HG03025 (cell line): ENCODE measurements around the gene BCAS4.
"Not testable (repeated sequence)": the region's sequence is repeated elsewhere in the genome, so short reads cannot be mapped to it uniquely, and the experiment has no call there.

Source experiments
- ATAC-seq: cut with Tn5 transposase; IDR thresholded peaks from one replicate; pipeline ENCODE4 v1.9.1; 2021; ENCODE audit warnings: mild to moderate bottlenecking, moderate library complexity; ENCODE audit not compliant: unreplicated experiment, low FRiP score

Gene BCAS4

GRCh38 chr20:50794181-50794845 is 548 bp upstream of the BCAS4 start:
- no peak for ATAC-seq

GRCh38 chr20:50797142-50797541 is 2.3 kb downstream of the BCAS4 start:
- ATAC-seq = no peak

DNA sequence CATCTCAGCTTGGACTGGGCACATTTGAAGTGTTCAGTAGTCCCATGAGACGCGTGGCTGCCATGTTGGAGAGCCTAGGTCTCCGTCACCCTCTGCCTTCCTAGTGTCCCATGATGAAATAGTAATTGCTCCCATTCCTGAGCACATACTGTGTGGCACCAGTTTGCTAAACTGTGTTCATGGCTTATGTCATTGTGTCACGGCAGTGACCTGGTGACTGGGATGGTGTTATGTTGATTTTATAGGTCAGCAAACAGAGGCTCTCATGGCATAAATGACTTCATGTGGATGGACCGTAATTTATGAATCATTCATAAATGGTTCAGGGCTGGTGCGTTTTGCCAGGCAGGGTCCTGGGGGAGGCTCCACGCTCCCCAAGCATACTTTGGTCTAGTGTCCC is 3.8 kb downstream of the BCAS4 start:
- no peak for ATAC-seq

DNA sequence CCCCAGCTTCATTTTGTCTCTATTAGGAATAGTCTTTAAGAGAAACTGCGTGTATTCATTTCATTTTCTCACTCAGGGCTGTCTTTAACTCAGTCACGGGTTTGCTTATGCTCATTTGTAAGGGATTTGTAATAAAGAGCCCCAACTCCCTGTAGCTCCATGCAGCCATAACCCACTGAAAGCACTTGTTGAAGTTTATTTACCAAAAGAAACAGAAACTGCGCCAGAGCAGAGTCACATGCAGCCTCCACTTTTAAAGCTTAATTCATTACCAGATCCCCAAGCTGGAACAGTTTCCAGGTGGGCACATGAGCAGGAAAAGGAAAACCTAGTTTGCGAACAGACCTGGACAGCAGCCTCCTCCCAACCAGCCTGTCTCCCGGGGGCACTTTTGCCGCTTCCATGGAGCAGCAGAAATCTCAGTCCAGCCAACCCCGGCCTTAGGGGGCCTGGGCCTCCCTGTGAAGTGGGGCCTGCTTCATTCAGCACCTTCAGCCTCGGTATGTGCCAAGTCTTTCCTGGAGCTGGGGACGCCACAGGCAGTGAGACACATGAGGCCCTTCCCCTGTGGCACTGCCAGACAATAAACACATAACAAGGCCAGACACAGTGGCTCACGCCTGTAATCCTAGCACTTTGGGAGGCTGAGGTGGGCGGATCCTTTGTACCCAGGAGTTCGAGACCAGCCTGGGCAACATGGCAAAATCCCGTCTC is 4.5 kb downstream of the BCAS4 start:
- ATAC-seq = no peak

DNA sequence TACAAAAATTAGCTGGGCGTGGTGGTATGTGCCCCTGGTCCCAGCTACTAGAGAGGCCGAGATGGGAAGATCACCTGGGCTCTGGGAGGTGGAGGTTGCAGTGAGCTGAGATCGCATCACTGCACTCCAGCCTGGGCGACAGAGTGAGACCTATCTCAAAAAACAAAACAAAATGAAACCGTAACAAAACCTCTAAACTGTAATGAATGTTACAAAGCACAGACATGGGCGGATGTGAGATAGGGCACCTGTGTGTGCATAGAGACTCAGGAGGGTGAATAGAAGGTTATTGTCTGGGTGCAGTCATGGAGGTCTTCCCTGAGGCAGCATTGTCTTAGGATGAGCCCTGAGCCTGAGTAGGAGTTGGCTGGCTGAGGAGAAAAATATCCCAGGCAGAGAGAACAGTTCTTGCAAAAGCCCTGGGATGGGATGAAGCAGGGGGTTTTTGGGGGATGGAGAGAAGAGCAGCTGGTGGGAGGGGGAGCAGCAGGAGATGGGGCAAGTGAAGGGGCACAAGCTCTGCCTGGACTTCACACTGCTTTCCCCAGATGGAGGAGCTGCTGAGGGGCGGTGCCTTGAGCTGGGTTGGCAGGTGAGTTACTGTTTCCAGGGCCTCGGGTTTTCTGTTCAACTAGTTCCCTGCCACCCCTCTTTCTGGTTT is 5.2 kb downstream of the BCAS4 start:
- no peak for ATAC-seq

DNA sequence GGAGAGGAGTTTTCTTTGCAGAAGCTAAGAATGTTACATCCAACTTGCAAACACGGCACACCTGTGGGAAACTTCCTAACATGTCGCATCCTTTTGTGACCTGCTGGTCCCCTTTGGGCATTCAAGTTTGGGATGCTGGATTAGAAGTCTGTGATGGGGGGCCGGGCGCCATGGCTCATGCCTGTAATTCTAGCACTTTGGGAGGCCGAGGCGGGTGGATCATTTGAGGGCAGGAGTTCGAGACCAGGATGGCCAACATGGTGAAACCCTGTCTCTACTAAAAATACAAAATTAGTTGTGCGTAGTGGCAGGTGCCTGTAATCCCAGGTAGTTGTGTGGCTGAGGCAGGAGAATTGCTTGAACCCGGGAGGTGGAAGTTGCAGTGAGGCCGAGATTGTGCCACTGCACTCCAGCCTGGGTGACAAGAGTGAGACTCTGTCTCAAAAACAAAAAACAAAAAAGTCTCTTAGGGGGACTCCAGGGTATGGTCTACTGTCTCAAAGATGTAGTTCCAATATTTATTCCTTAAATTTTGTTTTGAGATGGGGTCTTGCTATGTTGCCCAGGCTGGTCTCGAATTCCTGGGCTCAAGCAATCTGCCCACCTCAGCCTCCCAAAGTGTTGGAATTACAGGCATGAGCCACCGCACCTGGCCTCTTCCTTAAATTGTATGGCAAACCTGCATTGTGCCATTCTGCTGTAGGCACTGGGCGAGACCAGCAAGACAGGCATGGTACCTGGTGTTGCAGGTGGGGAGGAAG is 6.3 kb downstream of the BCAS4 start:
- not testable (repeated sequence) for ATAC-seq

- no peak for ATAC-seq
These were observed 6.9 kb downstream of the BCAS4 start for GRCh38 chr20:50801747-50802125.

GRCh38 chr20:50802289-50802688 is 7.4 kb downstream of the BCAS4 start:
- ATAC-seq = no peak

DNA sequence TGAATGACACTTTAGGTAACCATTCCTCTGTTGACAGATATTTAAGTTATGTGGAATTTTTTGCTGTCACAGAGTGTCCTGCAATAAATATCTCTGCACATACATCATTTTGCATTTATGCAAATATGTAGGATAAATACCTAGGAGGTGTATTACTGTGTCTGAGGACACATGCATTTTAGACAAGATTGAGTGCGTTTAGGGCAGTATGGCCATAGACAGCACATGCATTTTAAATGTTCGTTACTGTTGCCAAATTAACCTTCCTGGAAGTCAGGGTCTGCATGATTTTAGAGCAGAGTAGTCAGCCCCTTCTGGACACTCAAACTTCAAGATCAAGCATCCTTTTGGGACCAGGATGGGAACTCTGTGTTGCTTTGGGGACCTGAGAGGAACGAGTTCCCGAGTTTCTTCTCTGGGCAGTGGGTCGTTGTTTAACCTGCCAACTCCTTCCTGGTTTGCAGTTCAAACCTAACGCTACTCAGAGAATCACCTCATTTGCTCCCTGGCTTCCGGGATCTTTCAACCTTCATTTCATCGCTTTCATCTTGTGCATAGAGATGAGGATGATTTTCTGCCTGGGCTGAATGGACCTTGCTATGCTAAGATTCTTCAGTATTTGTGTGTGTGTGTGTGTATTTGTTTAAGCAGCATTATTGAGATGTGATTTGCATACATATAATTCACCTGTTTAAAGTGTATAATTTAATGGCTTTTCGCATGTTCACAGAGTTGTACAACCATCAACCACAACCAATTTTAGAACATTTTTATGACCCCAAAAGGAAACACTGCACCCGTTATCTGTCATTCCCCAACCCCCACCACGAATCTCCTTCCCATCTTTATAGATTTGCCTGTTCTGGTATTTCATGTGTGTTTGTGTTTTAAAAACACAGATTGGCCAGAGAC is 9.8 kb downstream of the BCAS4 start:
- no peak for ATAC-seq

DNA sequence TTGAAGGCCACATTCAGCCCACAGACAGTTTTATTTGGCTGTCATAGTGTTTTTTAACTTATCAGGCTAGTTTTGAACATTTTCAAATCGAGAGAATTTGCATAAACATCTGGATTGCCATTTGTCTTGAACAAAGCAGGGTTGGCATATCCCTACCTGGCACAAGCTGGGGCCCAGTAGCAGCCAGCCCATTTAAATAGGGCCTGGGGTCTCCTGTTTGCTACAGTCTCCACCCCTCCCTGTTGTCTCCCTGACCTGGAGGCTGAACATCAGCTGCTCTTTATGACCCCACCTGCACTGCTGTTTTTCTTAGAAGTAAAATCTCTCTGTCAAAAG is 10.5 kb downstream of the BCAS4 start:
- ATAC-seq = no peak

- ATAC-seq = no peak
These were observed 11.4 kb downstream of the BCAS4 start for GRCh38 chr20:50806126-50806768.

DNA sequence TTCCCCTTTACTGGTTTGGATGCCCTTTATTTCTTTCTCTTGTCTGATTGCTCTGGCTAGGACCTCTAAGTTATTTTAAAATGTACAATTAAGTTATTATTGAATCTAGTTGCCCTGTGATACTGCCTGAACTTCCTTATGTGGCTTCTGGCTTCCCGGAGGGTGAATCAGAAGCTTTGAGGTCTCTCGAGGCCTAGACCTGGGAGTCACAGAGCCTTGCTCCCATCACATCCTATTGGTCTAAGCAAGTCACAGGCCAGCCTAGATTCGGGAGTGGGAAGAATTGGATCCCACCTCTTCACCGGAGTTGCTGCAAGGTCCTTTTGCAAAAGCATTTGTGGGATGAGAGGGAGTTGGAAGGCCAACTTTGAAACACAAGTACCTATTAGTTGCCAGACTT is 15.2 kb downstream of the BCAS4 start:
- ATAC-seq = no peak

- ATAC-seq = no peak
These were observed 16.0 kb downstream of the BCAS4 start for GRCh38 chr20:50810842-50811241.

GRCh38 chr20:50813101-50813643 is 18.3 kb downstream of the BCAS4 start:
- no peak for ATAC-seq

DNA sequence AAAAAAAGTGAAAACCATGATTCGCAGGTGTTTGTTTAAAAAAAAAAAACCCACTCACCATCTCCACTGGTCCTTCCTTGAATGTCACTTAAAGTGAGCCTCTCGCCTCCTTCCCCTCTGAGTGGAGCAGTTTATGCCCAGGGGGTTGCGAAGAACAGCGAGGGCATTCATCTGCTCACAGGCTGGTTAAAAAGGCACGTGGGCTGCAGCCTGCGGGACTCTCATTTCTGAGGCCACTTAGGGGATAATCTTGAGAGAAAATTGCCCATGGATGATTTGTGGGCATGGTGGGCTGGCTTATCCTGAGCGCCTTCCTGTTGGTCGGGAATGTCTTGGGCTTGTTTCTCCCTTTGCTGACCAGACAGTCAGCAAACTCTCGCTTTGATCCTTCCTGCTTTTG is 18.9 kb downstream of the BCAS4 start:
- ATAC-seq = no peak

DNA sequence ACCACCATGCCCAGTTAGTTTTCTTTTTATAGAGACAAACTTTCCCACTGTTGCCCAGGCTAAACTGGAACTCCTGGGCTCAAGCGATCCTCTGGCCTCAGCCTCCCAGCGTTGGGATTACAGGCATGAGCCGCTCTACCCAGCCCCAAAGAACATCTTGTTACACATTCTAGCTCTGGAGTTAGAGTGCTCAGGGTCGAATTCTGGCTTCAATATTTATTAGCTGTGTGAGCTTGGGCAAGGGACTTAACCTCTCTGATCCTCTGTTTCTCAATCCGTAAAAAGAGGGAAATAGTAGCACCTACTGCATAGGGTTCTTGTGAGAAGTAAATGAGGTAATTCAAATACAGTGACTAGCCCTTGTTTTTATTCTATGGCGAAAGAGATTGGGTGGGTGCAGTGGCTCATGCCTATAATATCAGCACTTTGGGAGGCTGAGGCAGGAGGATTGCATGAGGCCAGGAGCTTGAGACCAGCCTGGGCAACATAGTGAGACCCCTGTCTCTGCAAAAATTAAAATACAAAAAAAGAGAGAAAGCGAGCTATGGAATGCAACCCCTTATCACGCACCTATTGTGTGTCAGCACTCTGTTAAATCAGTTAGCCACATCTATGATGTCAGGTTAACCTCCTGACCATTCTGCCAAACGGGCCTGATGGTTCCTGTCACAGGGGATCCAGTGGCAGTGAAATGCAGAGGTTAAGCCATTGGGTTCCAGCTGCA is 19.7 kb downstream of the BCAS4 start:
- no peak for ATAC-seq

DNA sequence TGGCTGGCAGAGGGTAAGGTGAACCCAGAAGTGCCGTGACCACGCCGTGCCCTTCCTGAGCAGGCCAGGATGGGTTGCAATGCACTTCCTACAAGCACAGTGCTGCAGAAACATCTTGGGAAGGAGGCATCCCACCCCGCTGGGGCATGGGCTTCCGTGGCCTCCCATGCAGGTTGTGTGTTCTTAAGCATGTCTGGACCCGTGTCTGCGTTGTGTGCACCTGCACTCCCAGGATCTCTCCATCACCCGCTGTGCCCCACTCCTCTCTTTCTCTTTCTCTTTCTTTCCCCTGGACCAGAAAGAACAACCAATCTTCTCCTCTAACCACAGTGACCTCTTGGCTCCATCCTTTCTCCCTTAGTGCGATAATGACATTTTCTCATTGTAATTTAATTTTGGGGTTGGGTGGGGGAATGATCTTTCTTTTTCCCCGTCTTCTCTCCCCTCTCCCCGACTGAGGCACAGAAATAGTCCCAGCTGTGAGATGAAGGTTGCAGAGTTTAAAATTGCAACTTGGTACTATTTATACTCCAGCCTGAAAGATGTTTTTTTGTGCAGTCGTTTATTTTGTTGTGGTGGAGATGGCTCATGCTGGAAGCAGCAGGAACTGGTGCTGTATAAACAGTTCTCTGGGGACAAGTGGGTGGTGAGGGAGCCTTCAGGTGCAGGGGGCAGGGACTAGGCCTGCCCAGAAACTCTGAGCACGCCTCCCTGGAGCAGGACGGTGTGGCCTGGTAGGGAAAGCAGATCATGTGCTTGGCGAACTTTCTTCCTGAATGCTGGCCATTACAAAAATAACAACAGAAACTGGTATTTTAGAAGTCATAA is 20.5 kb downstream of the BCAS4 start:
- no peak for ATAC-seq

- ATAC-seq = no peak
These were observed 22.9 kb downstream of the BCAS4 start for GRCh38 chr20:50817776-50818172.
